GM18505 (cell line): Measurements from ENCODE around the gene C9orf72.
"Not testable (repeated sequence)": the region's sequence is repeated elsewhere in the genome, so short reads cannot be mapped to it uniquely, and the experiment has no call there.

Source experiments
- ATAC-seq: cut with Tn5 transposase; IDR thresholded peaks from one replicate; pipeline ENCODE4 v1.9.1; 2021; ENCODE audit not compliant: unreplicated experiment
- POLR2A ChIP-seq: IDR thresholded peaks from 4 replicates; pipeline ENCODE4 v1.6.1; 2011; ENCODE audit warnings: borderline replicate concordance; ENCODE audit not compliant: insufficient read depth, insufficient read length; ENCODE audit errors: extremely low read depth

The C9orf72 gene

DNA sequence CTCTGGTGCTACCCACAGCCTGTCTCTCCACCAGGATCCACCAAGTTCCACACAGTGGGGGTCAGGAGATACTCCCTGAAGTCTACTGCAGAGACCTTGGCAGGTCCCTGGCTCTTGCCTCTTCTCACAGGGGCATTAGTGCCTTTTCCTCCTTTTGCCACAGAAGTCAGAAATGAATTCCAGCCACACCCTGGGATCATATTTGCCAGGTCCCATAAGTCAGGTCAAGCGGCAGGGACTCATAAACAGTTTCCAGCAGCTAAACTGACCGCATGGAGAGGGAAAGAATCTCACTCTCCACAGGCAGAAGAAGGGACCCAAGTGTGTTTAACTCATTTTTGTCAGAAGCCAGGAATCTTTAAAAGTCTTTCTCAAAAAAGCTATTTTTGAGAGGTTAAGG, 62.5 kb downstream of the C9orf72 start:
- TF ChIP-seq POLR2A, result no peak
- ATAC-seq, result no peak

DNA sequence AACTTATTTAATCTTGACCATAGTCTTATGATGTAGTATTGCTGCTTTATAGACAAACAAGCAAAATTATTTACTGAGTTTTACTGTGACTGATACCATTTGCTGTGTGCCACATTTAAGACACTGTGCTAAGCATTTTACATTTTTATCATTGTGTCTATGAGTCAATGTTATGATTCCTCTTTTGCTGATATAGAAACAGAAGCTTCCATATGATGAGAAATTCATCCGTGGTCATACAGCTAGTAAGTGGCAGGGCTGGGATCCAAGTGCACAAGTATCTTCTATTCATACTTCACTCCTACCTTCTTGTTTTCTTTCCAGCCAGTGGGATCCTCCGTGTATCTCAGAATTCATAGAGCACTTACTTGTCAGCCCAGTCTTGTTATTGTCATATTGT, 66.3 kb downstream of the C9orf72 start:
- TF ChIP-seq POLR2A, result no peak
- no peak for ATAC-seq

DNA sequence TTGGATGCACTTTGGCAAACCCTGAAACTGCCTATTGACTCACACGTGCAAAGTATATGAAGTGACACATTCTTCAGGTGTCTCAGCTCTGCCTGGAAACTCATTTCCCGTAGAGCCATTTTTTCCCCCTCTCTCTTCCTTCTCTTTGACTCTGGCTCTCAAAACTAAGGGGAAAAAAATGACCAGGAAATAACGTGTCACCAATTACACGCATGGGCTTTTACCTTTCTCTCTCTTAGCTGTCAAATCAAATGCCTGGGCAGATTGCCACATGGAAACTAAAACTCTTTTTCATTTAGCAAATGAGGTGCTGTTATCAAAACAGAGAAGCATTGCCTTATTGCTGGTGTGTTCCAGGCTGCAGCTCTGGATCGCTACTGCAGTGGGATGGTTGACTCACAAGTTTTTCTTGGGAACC, 67.5 kb downstream of the C9orf72 start:
- TF ChIP-seq POLR2A, result no peak
- no peak for ATAC-seq

GRCh38 chr9:27504259-27504658, 69.0 kb downstream of the C9orf72 start:
- TF ChIP-seq POLR2A, result no peak
- no peak for ATAC-seq

DNA sequence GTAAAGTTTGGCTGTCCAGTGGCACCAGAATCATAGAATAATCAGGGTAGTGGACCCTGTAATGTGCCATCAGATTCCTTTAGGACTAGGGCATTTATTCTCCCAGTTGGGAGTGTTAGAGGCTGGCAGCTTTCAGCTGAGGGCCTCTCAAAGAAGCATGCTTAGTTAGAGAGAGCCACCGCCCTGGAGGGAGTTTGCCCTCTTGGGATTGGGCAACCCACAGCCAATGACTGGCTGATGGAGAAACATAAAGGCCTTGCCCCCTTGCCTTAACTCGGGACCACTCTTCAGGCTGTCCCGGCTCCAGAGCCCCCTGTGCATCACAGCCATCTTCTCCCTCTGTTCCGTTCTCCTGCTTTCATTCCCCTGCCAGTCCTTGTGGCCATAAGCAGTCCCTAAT, 69.7 kb downstream of the C9orf72 start:
- no peak for TF ChIP-seq POLR2A
- no peak for ATAC-seq

- ATAC-seq, result not testable (repeated sequence)
These were observed 72.4 kb downstream of the C9orf72 start for GRCh38 chr9:27500902-27501301.

GRCh38 chr9:27499451-27499850, 73.8 kb downstream of the C9orf72 start:
- TF ChIP-seq POLR2A, result no peak
- no peak for ATAC-seq

DNA sequence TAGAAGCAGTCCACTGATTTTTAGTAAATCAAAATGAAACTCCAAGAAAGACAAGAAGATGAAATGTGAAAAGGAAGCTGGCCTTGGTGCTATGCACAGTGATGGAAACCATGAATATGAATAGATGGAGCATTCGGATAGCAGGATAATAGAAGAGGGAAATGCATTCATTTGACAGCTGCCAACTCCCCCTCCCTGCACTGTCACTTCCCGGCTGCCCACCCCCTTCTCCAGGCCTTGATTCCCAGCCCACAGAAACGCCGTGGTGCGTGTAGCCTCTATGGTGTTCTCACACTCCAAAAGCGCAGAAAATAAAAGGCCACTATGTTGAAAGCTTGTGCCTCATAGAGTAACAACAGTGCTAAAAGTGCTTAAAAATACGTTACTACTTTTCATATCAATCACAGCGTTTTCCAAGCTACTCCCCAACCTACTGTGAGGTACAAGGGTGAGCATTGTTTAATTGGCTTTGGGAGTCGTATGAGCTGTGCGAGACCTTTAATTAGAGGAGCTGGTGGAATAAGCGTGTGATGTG, 75.3 kb downstream of the C9orf72 start:
- ATAC-seq, result no peak

More for the DNA sequence above, 75.3 kb downstream of the C9orf72 start:
- no peak for TF ChIP-seq POLR2A
